CD4-positive, alpha-beta T cell treated with Interleukin-2 at 100 ng/mL for 4 hours (primary cell): ENCODE data around the gene WDR59.
"Not testable (repeated sequence)": the region's sequence is repeated elsewhere in the genome, so short reads cannot be mapped to it uniquely, and the experiment has no call there.

Experiments used
- DNase-seq: peaks from one replicate; pipeline ENCODE4 v3.0.0-alpha.2; 2020; ENCODE audit warnings: low spot score

WDR59 gene, protein sequence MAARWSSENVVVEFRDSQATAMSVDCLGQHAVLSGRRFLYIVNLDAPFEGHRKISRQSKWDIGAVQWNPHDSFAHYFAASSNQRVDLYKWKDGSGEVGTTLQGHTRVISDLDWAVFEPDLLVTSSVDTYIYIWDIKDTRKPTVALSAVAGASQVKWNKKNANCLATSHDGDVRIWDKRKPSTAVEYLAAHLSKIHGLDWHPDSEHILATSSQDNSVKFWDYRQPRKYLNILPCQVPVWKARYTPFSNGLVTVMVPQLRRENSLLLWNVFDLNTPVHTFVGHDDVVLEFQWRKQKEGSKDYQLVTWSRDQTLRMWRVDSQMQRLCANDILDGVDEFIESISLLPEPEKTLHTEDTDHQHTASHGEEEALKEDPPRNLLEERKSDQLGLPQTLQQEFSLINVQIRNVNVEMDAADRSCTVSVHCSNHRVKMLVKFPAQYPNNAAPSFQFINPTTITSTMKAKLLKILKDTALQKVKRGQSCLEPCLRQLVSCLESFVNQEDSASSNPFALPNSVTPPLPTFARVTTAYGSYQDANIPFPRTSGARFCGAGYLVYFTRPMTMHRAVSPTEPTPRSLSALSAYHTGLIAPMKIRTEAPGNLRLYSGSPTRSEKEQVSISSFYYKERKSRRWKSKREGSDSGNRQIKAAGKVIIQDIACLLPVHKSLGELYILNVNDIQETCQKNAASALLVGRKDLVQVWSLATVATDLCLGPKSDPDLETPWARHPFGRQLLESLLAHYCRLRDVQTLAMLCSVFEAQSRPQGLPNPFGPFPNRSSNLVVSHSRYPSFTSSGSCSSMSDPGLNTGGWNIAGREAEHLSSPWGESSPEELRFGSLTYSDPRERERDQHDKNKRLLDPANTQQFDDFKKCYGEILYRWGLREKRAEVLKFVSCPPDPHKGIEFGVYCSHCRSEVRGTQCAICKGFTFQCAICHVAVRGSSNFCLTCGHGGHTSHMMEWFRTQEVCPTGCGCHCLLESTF

GRCh38 chr16:74984529-74985296 is at the start of gene WDR59:
WDR59 (minus strand) TSS chr16:74985123; CDS start chr16:74985017, 106 bp downstream.
- DNase-seq, result peak; percentile 99

- no peak for DNase-seq
These were observed 47.7 kb upstream of the WDR59 start for GRCh38 chr16:75032655-75033054.

GRCh38 chr16:75029854-75030253 is 44.9 kb upstream of the WDR59 start:
- no peak for DNase-seq

DNA sequence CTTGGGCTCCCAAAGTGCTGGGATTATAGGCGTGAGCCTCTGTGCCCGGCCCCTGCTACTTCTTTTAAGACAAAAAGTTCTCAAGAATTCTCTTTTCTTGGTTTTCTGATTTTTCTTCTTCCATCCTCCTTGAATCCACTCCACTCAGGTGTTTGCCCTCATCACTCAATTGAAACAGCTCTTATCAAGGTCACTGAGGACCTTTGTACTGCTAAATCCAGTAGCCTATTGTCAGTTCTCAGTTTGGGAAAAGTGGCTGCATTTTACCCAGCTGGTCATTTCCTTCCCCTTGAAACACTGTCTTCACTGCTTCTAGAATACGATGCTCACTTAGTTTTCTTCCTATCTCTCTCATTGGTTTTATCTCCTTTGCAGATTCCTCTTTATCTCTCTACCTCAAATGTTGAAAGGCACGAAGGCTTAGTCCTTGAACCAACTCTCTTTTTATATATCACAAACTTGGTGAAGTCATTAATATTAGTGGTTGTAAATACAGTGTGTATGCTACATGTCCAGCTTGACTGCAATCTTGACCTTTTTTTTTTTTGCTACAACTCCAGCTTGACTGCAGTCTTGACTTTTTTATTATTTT is 43.7 kb upstream of the WDR59 start:
- DNase-seq, result no peak

- DNase-seq, result no peak
These were observed 42.8 kb upstream of the WDR59 start for GRCh38 chr16:75027520-75028300.

DNA sequence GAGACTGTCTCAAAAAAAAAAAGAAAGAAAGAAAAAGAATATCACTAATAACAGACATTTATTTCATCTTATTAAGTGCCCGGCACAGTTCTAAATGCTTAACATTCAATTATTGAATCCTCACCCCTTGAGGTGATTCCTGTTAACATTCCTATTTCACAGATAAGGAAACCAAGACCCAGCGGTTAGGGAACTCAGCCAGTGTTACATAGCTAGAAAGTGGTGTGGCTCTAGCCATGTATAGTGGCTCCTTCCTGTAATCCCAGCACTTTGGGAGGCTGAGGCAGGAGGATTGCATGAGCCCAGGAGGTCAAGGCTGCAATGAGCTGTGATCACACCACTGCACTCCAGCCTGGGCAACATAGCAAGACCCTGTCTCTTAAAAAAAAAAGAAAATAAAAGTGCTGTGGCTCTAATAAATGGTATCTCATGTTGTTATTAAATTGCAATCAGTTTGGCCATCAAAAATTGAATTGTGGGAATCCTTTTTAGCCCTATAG is 42.0 kb upstream of the WDR59 start:
- DNase-seq, result no peak

GRCh38 chr16:75026239-75026891 is 41.4 kb upstream of the WDR59 start:
- DNase-seq, result not testable (repeated sequence)

DNA sequence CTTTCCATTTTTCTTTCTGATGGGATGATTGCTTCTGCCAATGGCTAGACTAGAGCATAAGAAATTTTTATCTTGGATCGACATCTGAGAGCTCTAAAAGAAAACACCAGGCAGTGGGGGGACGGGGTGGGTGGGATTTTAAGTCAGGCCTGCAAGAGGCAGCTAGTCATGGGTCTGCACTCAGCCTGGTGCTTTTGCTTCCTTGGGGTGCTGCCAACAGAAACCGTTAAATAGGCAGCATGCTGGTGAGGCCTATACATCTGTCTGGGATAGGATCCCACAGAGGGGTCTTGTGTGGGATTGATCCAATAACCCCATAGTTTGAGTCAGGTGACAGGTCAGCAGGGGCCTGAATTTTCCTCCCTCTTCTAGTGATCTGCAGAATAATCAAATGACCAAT is 40.8 kb upstream of the WDR59 start:
- DNase-seq, result no peak

GRCh38 chr16:75024594-75024993 is 39.7 kb upstream of the WDR59 start:
- no peak for DNase-seq

DNA sequence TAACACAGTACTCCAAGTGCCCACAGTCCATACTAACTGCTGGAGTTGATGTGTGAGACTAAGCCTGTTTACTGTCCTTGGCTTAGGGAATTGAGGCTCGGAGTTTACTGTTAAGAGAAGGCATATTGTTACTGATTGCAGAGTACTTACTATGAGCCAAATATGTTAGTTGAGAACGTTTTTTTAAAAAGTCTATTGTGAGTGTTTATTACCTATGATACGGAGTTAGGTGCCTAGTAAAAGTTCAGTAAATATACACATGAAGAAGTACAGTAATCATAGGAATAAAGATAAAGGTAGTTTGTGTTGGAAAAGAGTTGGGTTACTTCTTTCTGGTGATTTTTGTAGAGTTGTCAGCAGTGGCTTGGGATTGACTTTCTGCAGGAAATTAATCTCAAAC is 39.3 kb upstream of the WDR59 start:
- DNase-seq, result no peak

DNA sequence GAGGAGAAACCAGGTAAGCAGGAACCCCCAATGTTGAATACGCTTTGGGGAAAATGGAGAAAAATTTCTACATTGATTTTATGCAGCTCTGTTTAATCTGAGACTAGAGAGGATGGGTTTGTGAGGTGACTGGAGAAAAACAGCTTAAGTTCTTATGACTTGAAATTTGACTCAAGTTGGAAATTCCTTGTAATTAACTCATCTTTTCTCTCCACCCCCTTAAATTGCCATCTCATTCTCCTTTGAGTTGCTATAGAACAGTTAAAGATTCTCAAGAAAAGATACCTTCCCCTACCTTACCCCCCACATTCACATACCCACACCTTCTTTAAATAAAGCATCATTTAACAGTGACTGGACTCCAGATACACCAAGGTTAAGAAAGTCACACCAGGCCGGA is 38.1 kb upstream of the WDR59 start:
- no peak for DNase-seq

DNA sequence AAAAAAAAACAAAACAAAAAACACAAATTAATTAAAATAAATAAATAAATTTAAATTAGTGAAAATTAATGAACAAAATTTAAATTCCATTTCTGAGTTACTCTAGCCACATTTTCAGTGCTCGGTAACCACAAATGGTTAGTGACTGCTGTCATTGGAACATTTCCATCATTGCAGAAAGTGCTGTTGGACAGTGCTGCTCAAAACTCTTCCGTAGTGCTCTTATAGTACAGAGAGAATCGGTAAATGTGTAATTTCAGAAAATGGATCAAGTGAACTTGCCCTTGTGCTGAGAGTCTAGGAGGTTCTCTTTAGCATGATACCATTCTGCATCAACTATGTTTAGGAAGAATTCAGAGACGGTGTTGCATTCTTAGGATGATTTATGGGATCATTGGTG is 37.6 kb upstream of the WDR59 start:
- no peak for DNase-seq

GRCh38 chr16:75021410-75021809 is 36.5 kb upstream of the WDR59 start:
- DNase-seq, result no peak

GRCh38 chr16:75019586-75019985 is 34.7 kb upstream of the WDR59 start:
- no peak for DNase-seq

- no peak for DNase-seq
These were observed 34.1 kb upstream of the WDR59 start for GRCh38 chr16:75019007-75019406.

- no peak for DNase-seq
These were observed 33.0 kb upstream of the WDR59 start for GRCh38 chr16:75017670-75018525.

GRCh38 chr16:75016451-75017081 is 31.6 kb upstream of the WDR59 start:
- DNase-seq, result not testable (repeated sequence)

DNA sequence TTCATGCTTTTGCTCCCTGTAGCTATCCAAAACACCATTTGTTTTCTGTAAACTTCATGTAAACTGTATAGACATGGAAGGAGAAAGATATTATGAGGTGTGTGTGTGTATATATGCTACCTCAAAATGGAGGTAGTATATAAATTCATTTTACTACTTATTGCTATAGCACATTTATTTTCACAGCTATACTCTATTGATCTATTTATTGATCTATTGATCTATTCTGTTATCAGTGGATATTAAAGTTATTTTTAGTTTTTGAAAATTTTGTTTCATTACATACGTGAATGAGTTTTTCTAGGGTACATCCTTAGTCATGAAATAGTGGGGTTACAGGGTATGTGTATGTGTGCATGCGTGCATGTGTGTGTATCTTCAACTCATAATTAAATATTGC is 29.4 kb upstream of the WDR59 start:
- no peak for DNase-seq

DNA sequence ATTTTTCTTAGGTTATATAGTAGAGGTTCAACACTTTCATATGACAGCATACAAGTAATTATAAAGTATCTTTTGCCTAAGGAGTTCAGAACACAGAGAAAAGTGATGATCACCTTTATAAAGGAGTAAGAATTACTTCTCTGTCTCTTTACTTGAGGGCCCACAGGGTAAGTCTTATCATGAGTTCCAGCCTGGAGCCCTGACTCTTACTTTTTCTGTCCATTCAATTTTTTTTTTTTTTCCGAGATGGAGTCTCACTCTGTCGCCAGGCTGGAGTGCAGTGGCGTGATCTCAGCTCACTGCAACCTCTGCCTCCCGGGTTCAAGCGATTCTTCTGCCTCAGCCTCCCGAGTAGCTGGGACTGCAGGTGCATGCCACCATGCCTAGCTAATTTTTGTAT is 28.2 kb upstream of the WDR59 start:
- DNase-seq, result not testable (repeated sequence)
